GM18517 (cell line): ENCODE results near the gene IGLL5.

Experiments used
- ATAC-seq: cut with Tn5 transposase; IDR thresholded peaks from one replicate; pipeline ENCODE4 v1.9.1; 2021; ENCODE audit warnings: mild to moderate bottlenecking, moderate library complexity; ENCODE audit not compliant: unreplicated experiment

Gene IGLL5

GRCh38 chr22:22858559-22858937 lies 29.1 kb upstream of the IGLL5 start:
- ATAC-seq, result no peak

GRCh38 chr22:22863001-22863400 lies 24.6 kb upstream of the IGLL5 start:
- no peak for ATAC-seq

GRCh38 chr22:22865311-22866072 lies 22.1 kb upstream of the IGLL5 start:
- ATAC-seq, result peak; percentile 85

DNA sequence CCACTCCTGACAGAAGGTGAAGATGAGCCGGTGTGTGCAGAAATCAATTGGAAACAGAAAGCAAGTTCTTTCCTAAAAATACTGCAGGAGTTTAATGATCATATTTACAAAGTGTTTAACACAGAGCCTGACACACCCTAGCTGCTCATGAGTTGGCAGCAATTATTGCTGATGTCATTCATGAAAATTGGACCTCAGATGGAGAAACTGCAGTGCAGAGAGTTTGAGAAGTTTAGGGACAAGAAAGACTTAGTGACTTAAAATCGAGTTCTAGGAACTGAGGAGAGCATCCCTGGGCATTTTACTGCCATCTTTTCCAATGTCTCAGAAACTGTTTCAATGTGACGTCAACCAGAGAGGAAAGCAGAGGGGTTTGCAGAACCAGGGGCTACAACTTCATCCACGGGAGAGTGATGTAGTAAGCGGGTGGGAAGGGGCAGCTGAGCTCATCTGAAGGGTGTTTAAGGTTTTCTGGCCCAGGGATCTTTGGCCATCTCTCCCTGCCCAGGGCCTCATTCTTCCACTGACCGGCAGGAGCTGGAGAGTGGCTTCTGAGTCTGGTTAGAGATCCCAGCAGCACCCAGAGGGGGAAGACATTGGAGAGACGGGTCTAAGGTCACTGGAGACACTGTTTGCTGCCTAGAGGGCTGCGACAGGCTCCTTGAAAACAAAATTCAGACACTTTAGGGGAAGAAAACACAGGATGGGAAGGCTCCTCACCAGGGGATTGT lies 21.1 kb upstream of the IGLL5 start:
- ATAC-seq, result no peak

- no peak for ATAC-seq
Measured at GRCh38 chr22:22867996-22868715, 19.5 kb upstream of the IGLL5 start.

DNA sequence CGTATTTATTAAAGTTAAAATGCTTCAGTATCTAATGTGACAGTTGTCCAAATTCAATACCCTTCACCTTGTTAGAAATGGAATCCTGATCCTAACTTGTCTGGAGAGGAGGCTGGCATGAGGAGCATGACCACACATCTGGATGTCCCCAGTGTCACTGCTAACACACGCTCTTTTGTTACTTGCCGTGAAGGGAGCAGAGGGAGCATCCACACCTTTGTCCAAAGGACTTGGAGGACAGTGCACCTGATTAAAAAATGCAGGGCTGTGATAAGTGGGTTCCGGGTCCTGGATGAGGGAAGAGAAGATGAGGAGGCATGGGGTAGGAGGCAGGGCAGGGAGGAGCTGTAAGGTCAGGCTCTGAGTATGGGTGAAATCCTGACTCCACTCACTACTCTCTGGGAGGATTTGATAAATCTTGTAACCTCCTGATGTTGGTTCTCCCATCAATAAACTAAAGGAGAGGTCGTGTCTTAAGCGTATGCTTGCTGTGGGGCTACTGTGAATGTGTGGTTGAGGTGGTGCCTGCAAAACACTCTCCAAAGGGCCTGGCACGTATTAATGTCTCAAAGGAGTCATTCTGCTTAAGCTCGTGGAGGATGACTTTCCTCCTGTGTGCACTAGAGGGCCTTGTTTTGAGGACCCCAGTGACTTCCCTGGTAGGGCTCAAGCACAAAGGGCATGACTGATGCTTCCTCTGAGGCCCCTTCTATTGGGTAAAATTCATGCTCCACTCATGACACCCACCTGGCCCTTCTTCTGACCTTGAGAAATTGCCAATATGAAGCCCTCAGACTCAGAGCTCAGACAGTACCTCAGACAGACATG lies 16.8 kb upstream of the IGLL5 start:
- ATAC-seq, result no peak

GRCh38 chr22:22871536-22872278 lies 15.9 kb upstream of the IGLL5 start:
- ATAC-seq, result no peak

GRCh38 chr22:22872722-22873708 lies 14.6 kb upstream of the IGLL5 start:
- ATAC-seq, result no peak

- ATAC-seq, result no peak
Measured at GRCh38 chr22:22877523-22878210, 9.9 kb upstream of the IGLL5 start.

GRCh38 chr22:22878211-22878570 lies 9.4 kb upstream of the IGLL5 start:
- no peak for ATAC-seq

- no peak for ATAC-seq
Measured at GRCh38 chr22:22878801-22879674, 8.6 kb upstream of the IGLL5 start.

DNA sequence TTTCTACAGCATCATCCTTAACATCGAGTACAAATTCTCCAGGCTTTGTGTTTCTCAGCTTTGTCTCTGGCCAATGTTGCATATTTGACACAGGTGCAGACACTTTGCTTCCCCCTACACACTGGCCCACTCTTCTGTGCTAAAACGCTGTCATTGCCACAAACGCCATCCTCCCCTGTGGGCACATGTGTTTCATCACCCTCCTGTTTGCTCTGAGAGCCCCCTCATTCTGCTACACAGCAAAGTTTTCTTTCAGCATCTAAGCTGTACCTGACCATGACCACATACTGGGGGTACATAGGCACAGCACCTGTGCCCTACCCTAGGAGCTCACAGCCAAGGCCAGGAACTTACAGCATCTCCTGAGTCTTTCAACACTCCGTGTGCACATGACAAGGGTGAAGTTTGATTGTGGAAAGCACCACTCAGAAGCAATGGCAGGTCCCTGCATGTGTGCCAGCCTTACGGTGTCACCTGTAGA lies 7.9 kb upstream of the IGLL5 start:
- no peak for ATAC-seq

DNA sequence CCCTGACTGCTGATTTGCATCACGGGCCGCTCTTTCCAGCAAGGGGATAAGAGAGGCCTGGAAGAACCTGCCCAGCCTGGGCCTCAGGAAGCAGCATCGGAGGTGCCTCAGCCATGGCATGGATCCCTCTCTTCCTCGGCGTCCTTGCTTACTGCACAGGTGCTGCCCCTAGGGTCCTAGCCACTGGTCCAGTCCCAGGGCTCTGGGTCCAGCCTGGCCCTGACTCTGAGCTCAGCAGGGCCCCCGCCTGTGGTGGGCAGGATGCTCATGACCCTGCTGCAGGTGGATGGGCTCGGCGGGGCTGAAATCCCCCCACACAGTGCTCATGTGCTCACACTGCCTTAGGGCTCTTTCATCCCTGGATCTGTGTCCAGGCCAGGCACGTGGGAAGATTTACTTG lies 7.0 kb upstream of the IGLL5 start:
- no peak for ATAC-seq

- ATAC-seq, result no peak
Measured at GRCh38 chr22:22881116-22882000, 6.3 kb upstream of the IGLL5 start.

DNA sequence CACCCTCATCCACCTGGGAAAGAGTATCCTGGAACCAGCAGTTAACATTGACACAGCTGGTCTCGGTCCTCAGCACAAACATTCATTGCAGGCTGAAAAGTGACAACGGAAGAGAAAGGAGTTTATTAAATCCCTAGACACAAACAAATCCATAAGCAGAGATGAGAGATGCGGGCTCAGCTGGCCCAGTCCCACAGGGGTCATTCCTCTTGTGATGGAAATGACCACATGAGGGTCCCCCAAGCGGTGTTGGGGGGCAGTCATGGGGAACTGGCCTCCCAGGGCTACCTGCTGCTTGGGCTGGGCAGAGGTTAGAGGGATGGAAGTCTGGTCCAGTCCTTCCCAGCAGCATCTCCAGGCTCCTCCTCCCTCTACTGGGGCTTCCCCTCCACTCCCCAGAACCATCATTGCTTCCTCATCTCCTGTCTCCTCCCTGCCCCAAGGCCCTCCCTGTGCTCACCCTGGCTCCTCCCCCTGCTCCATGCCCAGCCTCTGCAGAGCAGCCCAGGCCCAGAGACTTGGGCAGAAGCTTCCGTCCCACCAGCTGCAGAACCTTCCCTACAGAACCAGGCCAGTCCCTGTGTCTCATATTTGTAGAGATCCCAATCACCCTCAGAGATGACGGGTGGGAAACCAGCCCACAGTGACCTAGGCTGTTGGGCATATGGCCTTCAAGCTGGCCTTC lies 5.4 kb upstream of the IGLL5 start:
- no peak for ATAC-seq
